GM12878 (cell line): Measurements from ENCODE around the gene ADCY9. TPM values are rescaled to one million over a fixed set of nuclear protein-coding genes. Genes with fewer than 3 reads are reported as not detected.
"Not testable (repeated sequence)": the region's sequence is repeated elsewhere in the genome, so short reads cannot be mapped to it uniquely, and the experiment has no call there.

ENCODE experiments used
- ATAC-seq: fragments of 200-7000 bp; cut with Tn5 transposase; 3 replicates; pipeline ENCODE4 v1.9.1; 2020; ENCODE audit warnings: mild to moderate bottlenecking, moderate library complexity
- BruUV-seq: library from RNA; stranded (reverse); fragments of 400-500 nt; replicated peaks from 2 replicates; lab custom pipeline; 2021; lab: Mats Ljungman, UMichigan
- CTCF ChIA-PET: fragments of 300-600 bp; sonication (Branson Sonifier 250); formaldehyde crosslinking; extraction: SDS; loops from one replicate; lab custom pipeline; 2021; ENCODE audit warnings: inconsistent platforms; lab: Yijun Ruan, JAX
- POLR2A ChIA-PET: fragments of 350-600 bp; formaldehyde crosslinking; extraction: SDS; loops from one replicate; lab custom pipeline; 2021; ENCODE audit warnings: inconsistent platforms; lab: Charles Lee
- RAD21 ChIA-PET: fragments of 300-600 bp; sonication (Branson Sonifier 250); formaldehyde crosslinking; loops from one replicate; lab custom pipeline; 2023; ENCODE audit warnings: antibody characterized with exemption; ENCODE audit not compliant: unreplicated experiment; lab: Charles Lee
- SMC1A ChIA-PET: fragments of 300-600 bp; sonication (Branson Sonifier 250); formaldehyde crosslinking; loops from one replicate; lab custom pipeline; 2023; ENCODE audit not compliant: unreplicated experiment, uncharacterized antibody; lab: Charles Lee
- DNase-seq: peaks from one replicate; pipeline ENCODE4 v3.0.0-alpha.2; 2011; ENCODE audit warnings: low read depth, low spot score
- FAIRE-seq: peaks from 3 replicates; lab custom pipeline; 2011; peaks lifted over from hg19 to GRCh38; lab: Jason Lieb, UNC
- H2AFZ ChIP-seq: 2 replicates; pipeline ENCODE4 v1.6.0; 2011; ENCODE audit warnings: low read depth, low read length, control low read depth; ENCODE audit not compliant: control insufficient read depth
- H3K27ac ChIP-seq: 2 replicates; pipeline ENCODE4 v1.5.1; 2011; ENCODE audit warnings: control low read depth; ENCODE audit not compliant: control insufficient read depth, insufficient read depth
- H3K27me3 ChIP-seq, 2 experiments: replicated peaks in 1 of 2; 2 replicates each; pipeline versions ENCODE4 v1.6.0 to v1.6.1; 2011; ENCODE audit warnings: low read length in 1 of 2; ENCODE audit not compliant: control insufficient read depth in 2 of 2, insufficient read depth in 2 of 2
- H3K36me3 ChIP-seq, 2 experiments: 2 replicates each; pipeline ENCODE4 v1.5.1; 2011; ENCODE audit warnings: low read length in 1 of 2; ENCODE audit not compliant: control insufficient read depth in 2 of 2, insufficient read depth in 2 of 2
- H3K4me1 ChIP-seq: 2 replicates; pipeline ENCODE4 v1.6.1; 2011; ENCODE audit warnings: mild to moderate bottlenecking, low read length, moderate library complexity, mixed read lengths; ENCODE audit not compliant: control insufficient read depth, insufficient read depth
- H3K4me2 ChIP-seq: 2 replicates; pipeline ENCODE4 v1.6.0; 2011; ENCODE audit warnings: control low read depth; ENCODE audit not compliant: control insufficient read depth, insufficient read depth
- H3K4me3 ChIP-seq: fragments of 200-600 bp; sonication (generic); 2 replicates; pipeline ENCODE4 v1.5.1; 2016
- H3K79me2 ChIP-seq: 2 replicates; pipeline ENCODE4 v1.6.0; 2011; ENCODE audit warnings: low read length; ENCODE audit not compliant: control insufficient read depth, insufficient read depth
- H3K9ac ChIP-seq: 2 replicates; pipeline ENCODE4 v1.8.0; 2011; ENCODE audit warnings: low read length, control low read depth, mixed read lengths; ENCODE audit not compliant: control insufficient read depth, insufficient read depth
- H3K9me3 ChIP-seq: replicated peaks from 3 replicates; pipeline ENCODE4 v1.5.1; 2011; ENCODE audit warnings: mild to moderate bottlenecking, low read length; ENCODE audit not compliant: control insufficient read depth, insufficient read depth
- H4K20me1 ChIP-seq: 2 replicates; pipeline ENCODE4 v1.6.0; 2011; ENCODE audit not compliant: control insufficient read depth, insufficient read depth
- ETV6 ChIP-seq, 2 experiments: fragments of 450-650 bp in 1 of 2; IDR thresholded peaks in 1 of 2; conservative IDR thresholded peaks in 1 of 2; 2 replicates each; pipeline ENCODE4 v1.6.1; 2014; ENCODE audit warnings: antibody characterized with exemption in 1 of 2, borderline replicate concordance in 1 of 2, low read depth in 1 of 2, mild to moderate bottlenecking in 1 of 2, moderate library complexity in 1 of 2
- RFX5 ChIP-seq: IDR thresholded peaks from 2 replicates; pipeline ENCODE4 v1.6.1; 2011; ENCODE audit warnings: low read depth, low read length, improper control_type of control experiment
- WGBS: methylation state at CpG from one replicate; pipeline ENCODE4 v1.1.6; 2016; ENCODE audit warnings: low lambda C conversion rate; ENCODE audit not compliant: insufficient replicate concordance, insufficient coverage; ENCODE audit errors: missing lambda C conversion rate; 5-methylcytosine and 5-hydroxymethylcytosine counted together
- in situ Hi-C: fragments of 300-500 bp; cut with MboI; formaldehyde crosslinking; loops from 9 replicates; pipeline ENCODE4 v1.14.3; 2018; ENCODE audit warnings: mixed read lengths
- intact Hi-C: fragments of 100-400 bp; cut with micrococcal nuclease; formaldehyde crosslinking; loops from one replicate; pipeline ENCODE4 v1.14.2; 2022; ENCODE audit not compliant: unreplicated experiment
- polyA plus RNA-seq, 11 experiments: library from polyadenylated mRNA; depleted of rRNA in 4 of 11; unstranded in 6 of 11; stranded (reverse) in 5 of 11; fragments of >200 nt; fragmentation: Nextera tagmentation in 4 of 11; fragmentation: Illumina TruSeq in 1 of 11; extraction: Ambion mirVana in 4 of 11; extraction: Trizol in 1 of 11; gene quantifications; 1 replicate in 1 of 11; 2 replicates in 10 of 11; pipeline versions ENCODE4 v1.2.1 to v1.2.3, GENCODE V29; 2011 to 2016; ENCODE audit warnings: inconsistent platforms in 2 of 11, missing spikeins in 2 of 11, low read depth in 1 of 11
- total RNA-seq, 4 experiments: library from RNA; depleted of rRNA in 3 of 4; stranded (reverse); fragments of >200 nt in 3 of 4; fragmentation: Illumina TruSeq in 1 of 4; extraction: Trizol in 1 of 4; gene quantifications; 2 replicates each; pipeline versions ENCODE4 v1.2.1 to v1.2.3, GENCODE V29; 2013 to 2021
- TF ChIP-seq, protein P1 (sequence below): fragments of 450-650 bp; formaldehyde crosslinking; IDR thresholded peaks from 2 replicates; pipeline ENCODE4 v1.4.0; 2022; ENCODE audit warnings: mild to moderate bottlenecking, moderate library complexity
- TF ChIP-seq, protein P2 (sequence below): IDR thresholded peaks from 2 replicates; pipeline ENCODE4 v1.6.1; 2012; ENCODE audit warnings: mild to moderate bottlenecking, low read depth, low read length

ADCY9 gene
- total and polyA plus RNA-seq, 10 of the 15 experiments (the other 5 are each of a cell fraction or from before 2014, with no cell fraction given), result 0.09 to 0.41 (median 0.15) TPM; not detected in 3

DNA sequence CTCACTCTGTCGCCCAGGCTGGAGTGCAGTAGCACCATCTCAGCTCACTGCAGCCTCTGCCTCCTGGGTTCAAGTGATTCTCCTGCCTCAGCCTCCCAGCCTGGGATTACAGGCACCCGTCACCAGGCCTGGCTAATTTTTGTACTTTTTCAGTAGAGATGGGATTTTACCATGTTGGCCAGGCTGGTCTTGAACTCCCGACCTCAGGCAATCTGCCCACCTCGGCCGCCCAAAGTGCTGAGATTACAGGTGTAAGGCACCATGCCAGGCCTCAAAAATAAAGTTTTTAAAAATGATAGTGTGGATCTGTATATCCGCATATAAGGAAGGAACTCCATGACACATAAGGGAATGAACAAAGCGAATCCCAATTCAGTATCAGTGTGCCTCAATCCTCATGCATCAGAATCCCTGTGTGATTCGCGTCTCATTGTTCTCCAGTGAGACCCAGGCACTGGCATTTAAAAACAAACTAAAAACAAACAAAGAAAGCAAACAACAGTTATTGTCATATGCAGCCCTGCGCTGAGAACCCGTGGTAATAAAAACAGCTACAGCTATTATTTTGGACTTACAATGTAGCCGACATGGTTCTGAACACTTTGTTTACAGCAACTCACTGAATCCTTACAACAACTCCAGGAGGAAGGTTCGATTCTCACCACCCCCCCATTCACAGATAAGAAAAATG is 181.6 kb downstream of the ADCY9 start (continued):
- TF ChIP-seq ETV6 (conservative IDR thresholded peaks at IDR 0.05 in 1 of 2, IDR thresholded peaks at IDR 0.05 in 1 of 2; ENCODE audit: borderline replicate concordance in 1 of 2, low read depth in 1 of 2) (no peak), RFX5 (no peak)
- TF ChIP-seq, protein P1, sequence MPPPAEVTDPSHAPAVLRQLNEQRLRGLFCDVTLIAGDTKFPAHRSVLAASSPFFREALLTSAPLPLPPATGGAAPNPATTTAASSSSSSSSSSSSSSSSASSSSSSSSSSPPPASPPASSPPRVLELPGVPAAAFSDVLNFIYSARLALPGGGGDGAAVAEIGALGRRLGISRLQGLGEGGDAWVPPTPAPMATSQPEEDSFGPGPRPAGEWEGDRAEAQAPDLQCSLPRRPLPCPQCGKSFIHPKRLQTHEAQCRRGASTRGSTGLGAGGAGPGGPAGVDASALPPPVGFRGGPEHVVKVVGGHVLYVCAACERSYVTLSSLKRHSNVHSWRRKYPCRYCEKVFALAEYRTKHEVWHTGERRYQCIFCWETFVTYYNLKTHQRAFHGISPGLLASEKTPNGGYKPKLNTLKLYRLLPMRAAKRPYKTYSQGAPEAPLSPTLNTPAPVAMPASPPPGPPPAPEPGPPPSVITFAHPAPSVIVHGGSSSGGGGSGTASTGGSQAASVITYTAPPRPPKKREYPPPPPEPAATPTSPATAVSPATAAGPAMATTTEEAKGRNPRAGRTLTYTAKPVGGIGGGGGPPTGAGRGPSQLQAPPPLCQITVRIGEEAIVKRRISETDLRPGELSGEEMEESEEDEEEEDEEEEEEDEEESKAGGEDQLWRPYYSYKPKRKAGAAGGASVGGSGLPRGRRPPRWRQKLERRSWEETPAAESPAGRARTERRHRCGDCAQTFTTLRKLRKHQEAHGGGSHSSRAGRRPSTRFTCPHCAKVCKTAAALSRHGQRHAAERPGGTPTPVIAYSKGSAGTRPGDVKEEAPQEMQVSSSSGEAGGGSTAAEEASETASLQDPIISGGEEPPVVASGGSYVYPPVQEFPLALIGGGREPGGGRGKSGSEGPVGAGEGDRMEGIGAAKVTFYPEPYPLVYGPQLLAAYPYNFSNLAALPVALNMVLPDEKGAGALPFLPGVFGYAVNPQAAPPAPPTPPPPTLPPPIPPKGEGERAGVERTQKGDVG (CRISPR knock-in tag), result no peak
- TF ChIP-seq, protein P2, sequence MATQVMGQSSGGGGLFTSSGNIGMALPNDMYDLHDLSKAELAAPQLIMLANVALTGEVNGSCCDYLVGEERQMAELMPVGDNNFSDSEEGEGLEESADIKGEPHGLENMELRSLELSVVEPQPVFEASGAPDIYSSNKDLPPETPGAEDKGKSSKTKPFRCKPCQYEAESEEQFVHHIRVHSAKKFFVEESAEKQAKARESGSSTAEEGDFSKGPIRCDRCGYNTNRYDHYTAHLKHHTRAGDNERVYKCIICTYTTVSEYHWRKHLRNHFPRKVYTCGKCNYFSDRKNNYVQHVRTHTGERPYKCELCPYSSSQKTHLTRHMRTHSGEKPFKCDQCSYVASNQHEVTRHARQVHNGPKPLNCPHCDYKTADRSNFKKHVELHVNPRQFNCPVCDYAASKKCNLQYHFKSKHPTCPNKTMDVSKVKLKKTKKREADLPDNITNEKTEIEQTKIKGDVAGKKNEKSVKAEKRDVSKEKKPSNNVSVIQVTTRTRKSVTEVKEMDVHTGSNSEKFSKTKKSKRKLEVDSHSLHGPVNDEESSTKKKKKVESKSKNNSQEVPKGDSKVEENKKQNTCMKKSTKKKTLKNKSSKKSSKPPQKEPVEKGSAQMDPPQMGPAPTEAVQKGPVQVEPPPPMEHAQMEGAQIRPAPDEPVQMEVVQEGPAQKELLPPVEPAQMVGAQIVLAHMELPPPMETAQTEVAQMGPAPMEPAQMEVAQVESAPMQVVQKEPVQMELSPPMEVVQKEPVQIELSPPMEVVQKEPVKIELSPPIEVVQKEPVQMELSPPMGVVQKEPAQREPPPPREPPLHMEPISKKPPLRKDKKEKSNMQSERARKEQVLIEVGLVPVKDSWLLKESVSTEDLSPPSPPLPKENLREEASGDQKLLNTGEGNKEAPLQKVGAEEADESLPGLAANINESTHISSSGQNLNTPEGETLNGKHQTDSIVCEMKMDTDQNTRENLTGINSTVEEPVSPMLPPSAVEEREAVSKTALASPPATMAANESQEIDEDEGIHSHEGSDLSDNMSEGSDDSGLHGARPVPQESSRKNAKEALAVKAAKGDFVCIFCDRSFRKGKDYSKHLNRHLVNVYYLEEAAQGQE, result no peak

DNA sequence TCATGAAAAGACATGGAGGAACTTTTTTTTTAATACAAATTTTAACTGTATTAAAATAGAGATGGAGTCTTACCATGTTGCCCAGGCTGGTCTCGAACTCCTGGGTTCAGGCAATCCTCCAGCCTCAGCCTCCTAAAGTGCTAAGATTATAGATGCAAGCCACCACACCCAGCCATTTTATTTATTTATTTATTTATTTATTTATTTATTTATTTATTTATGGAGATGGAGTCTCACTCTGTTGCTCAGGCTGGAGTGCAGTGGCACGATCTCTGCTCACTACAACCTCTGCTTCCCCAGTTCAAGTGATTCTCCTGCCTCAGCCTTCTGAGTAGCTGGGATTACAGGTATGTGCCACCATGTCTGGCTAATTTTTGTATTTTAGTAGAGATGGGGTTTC is 189.1 kb downstream of the ADCY9 start:
- H3K9me3 ChIP-seq, in situ Hi-C loops, H3K36me3 ChIP-seq, BruUV-seq, H3K9ac ChIP-seq, H3K79me2 ChIP-seq, H3K4me1 ChIP-seq, SMC1A ChIA-PET, H4K20me1 ChIP-seq, DNase-seq, RAD21 ChIA-PET, H3K27ac ChIP-seq, ATAC-seq, CTCF ChIA-PET, H3K4me3 ChIP-seq, intact Hi-C loops, H3K27me3 ChIP-seq, POLR2A ChIA-PET, H3K4me2 ChIP-seq, FAIRE-seq, H2AFZ ChIP-seq: not testable (repeated sequence)
- 19% methylated on average over 2 of the region's 2 CpGs for WGBS
